Measurements from ENCODE around the gene TRMT11. TPM values are rescaled to one million over a fixed set of nuclear protein-coding genes. Genes with fewer than 3 reads are reported as not detected.

The TRMT11 gene
- polyA plus RNA-seq, 1 of the 3 experiments (the other 2 are of a cell fraction), result 15.0 TPM

DNA sequence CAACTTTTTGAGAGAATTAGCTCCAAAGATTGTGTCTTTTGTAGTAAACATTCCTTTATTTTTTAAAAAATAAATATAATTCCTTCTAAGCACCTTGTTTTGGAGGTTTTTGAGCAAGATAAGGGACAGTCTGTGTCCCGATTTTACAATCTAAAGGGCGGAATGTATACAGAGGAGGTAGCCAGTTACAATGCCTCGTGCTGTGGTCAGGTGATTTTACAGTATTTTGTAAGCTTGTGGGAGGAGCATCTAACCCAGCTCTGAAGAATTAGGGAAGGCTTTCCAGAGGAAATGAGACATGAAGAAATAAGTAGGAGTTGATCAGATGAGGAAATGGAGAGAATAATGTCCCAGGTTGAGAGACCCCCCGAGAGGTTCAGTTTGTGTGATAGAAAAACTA, 28.5 kb upstream of the TRMT11 start:
- CTCF ChIA-PET, result interaction anchor here (0.6 to 6.4 kb wide), 17 partner anchors 8 to 644 kb away, joined by 3 to 65 read pairs (median 7); partner anchors contain the start of genes NCOA7 and TRMT11
- no peaks in the 10 kb centered on the region for H3K9me2 ChIP-seq
- H3K79me2 ChIP-seq (ENCODE audit: insufficient read depth), result peaks cover 14% of the 10 kb centered on the region; the same call in 1 of the 2 replicates
- no peak overlapping the region; the same call in 1 of the 2 replicates for H3K9ac ChIP-seq
- H3K27me3 ChIP-seq (ENCODE audit: insufficient read depth), result no peaks in the 10 kb centered on the region
- H3F3A ChIP-seq (replicated peaks; ENCODE audit: insufficient read depth), result peaks cover 4% of the 10 kb centered on the region
- H3K9me3 ChIP-seq, result no peaks in the 10 kb centered on the region
- peak overlapping the region; percentile 90; the same call in 1 of the 2 replicates for H2AFZ ChIP-seq (ENCODE audit: low read depth)
- H3K4me1 ChIP-seq (ENCODE audit: control insufficient read depth in 1 of 2, insufficient read depth in 2 of 2, low read depth in 1 of 2, low read length in 1 of 2), result peaks cover 8% of the 10 kb centered on the region in 2 experiments; a peak in 3 of 4 replicates
- H3K4me2 ChIP-seq, result peak overlapping the region; percentile 92
- POLR2A ChIA-PET, result interaction anchor here (1.8 to 2.9 kb wide), 2 partner anchors 167 to 177 kb away, joined by 17 to 44 read pairs; partner anchors contain the start of gene NCOA7
- peaks cover 0 to 2% of the 10 kb centered on the region in 2 experiments for H3K36me3 ChIP-seq (replicated peaks in 1 of 2; ENCODE audit: control insufficient read depth in 1 of 2, insufficient read depth in 2 of 2, low read length in 1 of 2)
- DNase-seq, result no peak
- no peaks in the 10 kb centered on the region for H4K20me1 ChIP-seq (ENCODE audit: insufficient read depth)
- no peak overlapping the region for H3K27ac ChIP-seq (ENCODE audit: low read depth in 2 of 2, low read length in 1 of 2)
- no peak for TF ChIP-seq RFX5 (IDR thresholded peaks at IDR 0.05; ENCODE audit: low read length)
- no peak for TF ChIP-seq SMC3 (IDR thresholded peaks at IDR 0.05; ENCODE audit: low read depth, low read length)
- TF ChIP-seq, protein P1, sequence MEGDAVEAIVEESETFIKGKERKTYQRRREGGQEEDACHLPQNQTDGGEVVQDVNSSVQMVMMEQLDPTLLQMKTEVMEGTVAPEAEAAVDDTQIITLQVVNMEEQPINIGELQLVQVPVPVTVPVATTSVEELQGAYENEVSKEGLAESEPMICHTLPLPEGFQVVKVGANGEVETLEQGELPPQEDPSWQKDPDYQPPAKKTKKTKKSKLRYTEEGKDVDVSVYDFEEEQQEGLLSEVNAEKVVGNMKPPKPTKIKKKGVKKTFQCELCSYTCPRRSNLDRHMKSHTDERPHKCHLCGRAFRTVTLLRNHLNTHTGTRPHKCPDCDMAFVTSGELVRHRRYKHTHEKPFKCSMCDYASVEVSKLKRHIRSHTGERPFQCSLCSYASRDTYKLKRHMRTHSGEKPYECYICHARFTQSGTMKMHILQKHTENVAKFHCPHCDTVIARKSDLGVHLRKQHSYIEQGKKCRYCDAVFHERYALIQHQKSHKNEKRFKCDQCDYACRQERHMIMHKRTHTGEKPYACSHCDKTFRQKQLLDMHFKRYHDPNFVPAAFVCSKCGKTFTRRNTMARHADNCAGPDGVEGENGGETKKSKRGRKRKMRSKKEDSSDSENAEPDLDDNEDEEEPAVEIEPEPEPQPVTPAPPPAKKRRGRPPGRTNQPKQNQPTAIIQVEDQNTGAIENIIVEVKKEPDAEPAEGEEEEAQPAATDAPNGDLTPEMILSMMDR (IDR thresholded peaks at IDR 0.05), result no peak
- no peak for TF ChIP-seq FOXJ3 (CRISPR knock-in tag; IDR thresholded peaks at IDR 0.05)
- no peak for TF ChIP-seq TCF12 (IDR thresholded peaks at IDR 0.05)
- no peak for TF ChIP-seq TEAD4 (IDR thresholded peaks at IDR 0.05; ENCODE audit: borderline replicate concordance, insufficient read depth)
- no peak for TF ChIP-seq JUND (IDR thresholded peaks at IDR 0.05)
- no peak for TF ChIP-seq EP300 (IDR thresholded peaks at IDR 0.05; ENCODE audit: borderline replicate concordance in 1 of 2, low read depth in 1 of 2, low read length in 1 of 2)
- TF ChIP-seq GATA2 (CRISPR knock-in tag; IDR thresholded peaks at IDR 0.05), result no peak
- TF ChIP-seq, protein P2, sequence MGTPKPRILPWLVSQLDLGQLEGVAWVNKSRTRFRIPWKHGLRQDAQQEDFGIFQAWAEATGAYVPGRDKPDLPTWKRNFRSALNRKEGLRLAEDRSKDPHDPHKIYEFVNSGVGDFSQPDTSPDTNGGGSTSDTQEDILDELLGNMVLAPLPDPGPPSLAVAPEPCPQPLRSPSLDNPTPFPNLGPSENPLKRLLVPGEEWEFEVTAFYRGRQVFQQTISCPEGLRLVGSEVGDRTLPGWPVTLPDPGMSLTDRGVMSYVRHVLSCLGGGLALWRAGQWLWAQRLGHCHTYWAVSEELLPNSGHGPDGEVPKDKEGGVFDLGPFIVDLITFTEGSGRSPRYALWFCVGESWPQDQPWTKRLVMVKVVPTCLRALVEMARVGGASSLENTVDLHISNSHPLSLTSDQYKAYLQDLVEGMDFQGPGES (IDR thresholded peaks at IDR 0.05; ENCODE audit: low read depth, low read length), result no peak
- no peak for TF ChIP-seq NRF1 (IDR thresholded peaks at IDR 0.05; ENCODE audit: low read depth, low read length)
- no peak for TF ChIP-seq SIN3A (IDR thresholded peaks at IDR 0.05; ENCODE audit: borderline replicate concordance, low read depth, low read length)
- TF ChIP-seq, protein P3, sequence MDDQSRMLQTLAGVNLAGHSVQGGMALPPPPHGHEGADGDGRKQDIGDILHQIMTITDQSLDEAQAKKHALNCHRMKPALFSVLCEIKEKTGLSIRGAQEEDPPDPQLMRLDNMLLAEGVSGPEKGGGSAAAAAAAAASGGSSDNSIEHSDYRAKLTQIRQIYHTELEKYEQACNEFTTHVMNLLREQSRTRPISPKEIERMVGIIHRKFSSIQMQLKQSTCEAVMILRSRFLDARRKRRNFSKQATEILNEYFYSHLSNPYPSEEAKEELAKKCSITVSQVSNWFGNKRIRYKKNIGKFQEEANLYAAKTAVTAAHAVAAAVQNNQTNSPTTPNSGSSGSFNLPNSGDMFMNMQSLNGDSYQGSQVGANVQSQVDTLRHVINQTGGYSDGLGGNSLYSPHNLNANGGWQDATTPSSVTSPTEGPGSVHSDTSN (IDR thresholded peaks at IDR 0.05), result no peak
- TF ChIP-seq RCOR1 (IDR thresholded peaks at IDR 0.05; ENCODE audit: low read length), result no peak
- no peak for TF ChIP-seq MEF2A (IDR thresholded peaks at IDR 0.05; ENCODE audit: borderline replicate concordance, low read depth)
- TF ChIP-seq RXRA (IDR thresholded peaks at IDR 0.05; ENCODE audit: borderline replicate concordance, low read depth), result no peak
- peak overlapping the region in 1 of 2 experiments; percentile 96; a peak in 3 of 4 replicates for H3K4me3 ChIP-seq (ENCODE audit: low read depth in 2 of 2, low read length in 1 of 2)
- WGBS (ENCODE audit: low lambda C conversion rate), result 61% methylated on average over 4 of the region's 4 CpGs
